ENCODE data around the gene CEP76. TPM values are rescaled to one million over a fixed set of nuclear protein-coding genes. Genes with fewer than 3 reads are reported as not detected.

Gene CEP76
- total RNA-seq, 1 donor from 2014 or later = 6.8 TPM

DNA sequence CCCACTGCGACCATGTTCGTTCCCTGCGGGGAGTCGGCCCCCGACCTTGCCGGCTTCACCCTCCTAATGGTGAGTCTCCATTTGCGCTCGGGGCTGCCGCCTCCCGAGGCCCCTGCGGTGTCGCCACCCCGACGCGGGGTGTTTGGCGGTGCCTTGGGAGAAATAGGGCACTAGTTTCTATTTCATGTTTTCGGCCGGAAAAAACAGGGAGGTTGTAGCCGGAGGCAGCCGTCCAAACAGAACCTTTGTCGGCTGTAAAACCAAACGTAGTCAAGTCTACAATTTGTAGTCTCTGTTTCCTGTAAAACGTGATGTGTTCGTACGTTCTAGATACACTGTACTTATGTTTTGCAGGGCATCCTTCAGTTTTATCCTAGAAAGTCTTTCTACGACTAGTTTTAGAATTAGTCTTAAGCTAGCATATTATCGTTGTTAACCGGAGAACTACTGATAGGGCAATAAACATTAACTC is 609 bp upstream of the CEP76 start:
- H3K36me3 Mint-ChIP-seq (ENCODE audit: low read depth) = peaks cover 13% of the 10 kb centered on the region
- TF ChIP-seq, protein P1, sequence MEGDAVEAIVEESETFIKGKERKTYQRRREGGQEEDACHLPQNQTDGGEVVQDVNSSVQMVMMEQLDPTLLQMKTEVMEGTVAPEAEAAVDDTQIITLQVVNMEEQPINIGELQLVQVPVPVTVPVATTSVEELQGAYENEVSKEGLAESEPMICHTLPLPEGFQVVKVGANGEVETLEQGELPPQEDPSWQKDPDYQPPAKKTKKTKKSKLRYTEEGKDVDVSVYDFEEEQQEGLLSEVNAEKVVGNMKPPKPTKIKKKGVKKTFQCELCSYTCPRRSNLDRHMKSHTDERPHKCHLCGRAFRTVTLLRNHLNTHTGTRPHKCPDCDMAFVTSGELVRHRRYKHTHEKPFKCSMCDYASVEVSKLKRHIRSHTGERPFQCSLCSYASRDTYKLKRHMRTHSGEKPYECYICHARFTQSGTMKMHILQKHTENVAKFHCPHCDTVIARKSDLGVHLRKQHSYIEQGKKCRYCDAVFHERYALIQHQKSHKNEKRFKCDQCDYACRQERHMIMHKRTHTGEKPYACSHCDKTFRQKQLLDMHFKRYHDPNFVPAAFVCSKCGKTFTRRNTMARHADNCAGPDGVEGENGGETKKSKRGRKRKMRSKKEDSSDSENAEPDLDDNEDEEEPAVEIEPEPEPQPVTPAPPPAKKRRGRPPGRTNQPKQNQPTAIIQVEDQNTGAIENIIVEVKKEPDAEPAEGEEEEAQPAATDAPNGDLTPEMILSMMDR (IDR thresholded peaks at IDR 0.05) = peak; percentile 27
- H3K4me3 Mint-ChIP-seq (ENCODE audit: unreplicated experiment) = peak overlapping the region; percentile 88
- no peaks in the 10 kb centered on the region for H3K27me3 Mint-ChIP-seq (ENCODE audit: low read depth)
- H3K4me1 Mint-ChIP-seq (ENCODE audit: low read depth) = peaks cover 41% of the 10 kb centered on the region
- peak overlapping the region; percentile 99 for H3K27ac Mint-ChIP-seq (ENCODE audit: unreplicated experiment)
- no peak for DNase-seq (ENCODE audit: low spot score)
- H3K9me3 Mint-ChIP-seq (ENCODE audit: low read depth) = no peaks in the 10 kb centered on the region

DNA sequence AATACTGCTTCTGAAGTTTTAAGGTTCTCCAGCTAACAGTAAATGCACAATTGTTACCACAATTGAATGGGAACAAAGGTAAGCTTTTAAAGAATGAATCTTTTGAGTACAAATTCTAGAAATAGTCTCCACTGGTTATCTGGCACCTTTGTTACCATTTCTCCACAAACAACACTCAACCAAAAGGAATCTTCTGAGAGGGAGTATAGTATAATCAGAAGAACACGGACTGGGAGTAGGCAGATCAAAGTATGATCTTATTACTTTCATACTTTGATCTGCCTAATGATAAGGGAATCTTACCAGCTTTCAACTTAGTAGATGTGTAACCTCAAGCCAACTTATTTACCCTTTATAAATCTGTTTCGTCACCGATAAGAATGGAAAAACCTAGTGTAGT is 1.4 kb downstream of the CEP76 start:
- Mint-ChIP-seq H3K4me3 (ENCODE audit: unreplicated experiment) (peak overlapping the region; percentile 88), H3K27ac (ENCODE audit: unreplicated experiment) (no peak overlapping the region), H3K9me3 (ENCODE audit: low read depth) (no peaks in the 10 kb centered on the region), H3K27me3 (ENCODE audit: low read depth) (no peaks in the 10 kb centered on the region), H3K36me3 (ENCODE audit: low read depth) (peaks cover 2% of the 10 kb centered on the region), H3K4me1 (ENCODE audit: low read depth) (peaks cover 41% of the 10 kb centered on the region)
- no peak for DNase-seq (ENCODE audit: low spot score)
- TF ChIP-seq, protein P1 (IDR thresholded peaks at IDR 0.05) = no peak

DNA sequence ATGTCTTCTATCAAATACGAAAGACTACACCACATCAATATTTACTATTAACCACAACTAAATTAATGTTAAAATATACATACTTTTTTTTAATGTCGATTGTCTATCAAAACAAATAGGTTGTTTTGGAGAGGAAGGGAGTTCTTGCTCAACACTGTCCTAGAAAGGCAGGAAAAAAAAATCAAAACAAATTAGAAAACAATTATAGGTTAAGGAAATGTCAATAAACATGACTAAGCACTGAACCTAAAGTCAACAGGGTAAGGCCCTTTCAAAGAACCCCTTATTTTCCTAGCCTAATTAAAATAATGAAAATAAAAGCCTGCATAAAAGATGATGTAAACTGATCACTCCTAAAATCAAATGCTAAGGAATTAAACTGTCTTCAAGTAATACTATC is 2.8 kb downstream of the CEP76 start:
- no peak for DNase-seq (ENCODE audit: low spot score)

DNA sequence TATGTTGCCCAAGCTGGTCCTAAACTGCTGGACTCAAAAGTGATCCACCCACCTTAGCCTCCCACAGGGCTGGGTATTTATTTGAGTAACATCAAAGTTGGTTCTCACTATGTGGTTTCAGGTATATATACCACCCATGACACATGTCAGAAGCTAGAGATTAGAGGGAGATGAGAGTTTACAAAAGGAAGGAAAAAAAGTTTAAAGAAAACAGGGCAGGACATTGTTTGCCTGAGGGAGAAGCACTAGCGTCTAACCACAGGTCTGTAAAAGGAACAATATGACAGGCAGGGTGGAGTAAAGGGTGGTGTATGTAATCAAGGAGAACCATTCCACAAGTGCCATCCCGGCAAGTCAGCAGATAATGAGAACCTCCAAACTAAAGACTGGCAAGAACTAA is 8.5 kb downstream of the CEP76 start:
- H3K27ac Mint-ChIP-seq (ENCODE audit: unreplicated experiment) = no peak overlapping the region
- no peak for DNase-seq (ENCODE audit: low spot score)
- TF ChIP-seq, protein P1 (IDR thresholded peaks at IDR 0.05) = no peak
- H3K4me3 Mint-ChIP-seq (ENCODE audit: unreplicated experiment) = no peak overlapping the region
- H3K4me1 Mint-ChIP-seq (ENCODE audit: low read depth) = no peaks in the 10 kb centered on the region
- no peaks in the 10 kb centered on the region for H3K9me3 Mint-ChIP-seq (ENCODE audit: low read depth)
- peaks cover 8% of the 10 kb centered on the region for H3K36me3 Mint-ChIP-seq (ENCODE audit: low read depth)
- H3K27me3 Mint-ChIP-seq (ENCODE audit: low read depth) = no peaks in the 10 kb centered on the region

More for the DNA sequence above, 2.8 kb downstream of the CEP76 start:
- H3K27ac Mint-ChIP-seq (ENCODE audit: unreplicated experiment) = no peak overlapping the region
- peaks cover 2% of the 10 kb centered on the region for H3K36me3 Mint-ChIP-seq (ENCODE audit: low read depth)
- H3K9me3 Mint-ChIP-seq (ENCODE audit: low read depth) = no peaks in the 10 kb centered on the region
- H3K27me3 Mint-ChIP-seq (ENCODE audit: low read depth) = no peaks in the 10 kb centered on the region
- TF ChIP-seq, protein P1 (IDR thresholded peaks at IDR 0.05) = no peak
- peaks cover 32% of the 10 kb centered on the region for H3K4me1 Mint-ChIP-seq (ENCODE audit: low read depth)
- no peak overlapping the region for H3K4me3 Mint-ChIP-seq (ENCODE audit: unreplicated experiment)

DNA sequence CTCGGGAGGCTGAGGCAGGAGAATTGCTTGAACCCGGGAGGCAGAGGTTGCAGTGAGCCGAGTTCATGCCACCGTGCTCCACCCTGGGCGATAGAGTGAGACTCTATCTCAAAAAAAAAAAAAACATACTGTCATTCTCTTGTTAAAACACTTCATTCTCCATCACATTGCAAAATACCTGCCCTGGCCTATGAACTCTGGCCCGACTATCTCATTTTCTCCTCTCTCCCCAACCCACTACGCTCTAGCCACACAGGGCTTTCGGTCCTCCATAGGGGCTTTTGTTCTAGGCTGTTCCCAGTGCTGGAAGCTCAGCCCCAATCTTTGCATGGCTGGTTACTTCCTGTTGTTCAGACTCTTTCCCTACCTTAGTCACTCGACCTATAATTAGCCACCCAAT is 10.3 kb downstream of the CEP76 start:
- Mint-ChIP-seq H3K27ac (ENCODE audit: unreplicated experiment) (no peak overlapping the region), H3K4me3 (ENCODE audit: unreplicated experiment) (no peak overlapping the region)

More for the DNA sequence above, 10.3 kb downstream of the CEP76 start:
- no peak for DNase-seq (ENCODE audit: low spot score)
- Mint-ChIP-seq H3K36me3 (ENCODE audit: low read depth) (peaks cover 6% of the 10 kb centered on the region), H3K27me3 (ENCODE audit: low read depth) (no peaks in the 10 kb centered on the region), H3K4me1 (ENCODE audit: low read depth) (no peaks in the 10 kb centered on the region), H3K9me3 (ENCODE audit: low read depth) (no peaks in the 10 kb centered on the region)
- TF ChIP-seq, protein P1 (IDR thresholded peaks at IDR 0.05) = no peak

Measured in chondrocyte (in vitro differentiated cells).